Large intestine (tissue), 12 donors: ENCODE measurements around the gene MAGIX. TPM values are rescaled to one million over a fixed set of nuclear protein-coding genes. Genes with fewer than 3 reads are reported as not detected.
"Not testable (repeated sequence)": the region's sequence is repeated elsewhere in the genome, so short reads cannot be mapped to it uniquely, and the experiment has no call there.

ENCODE experiments used
- DNase-seq, 2 donors: peaks; one replicate each; pipeline versions ENCODE4 v3.0.0 to v3.0.0-alpha.2; 2013
- H3K27ac ChIP-seq: one replicate; pipeline ENCODE4 v1.5.1; 2013; ENCODE audit warnings: low read length
- H3K27me3 ChIP-seq: 2 replicates; pipeline ENCODE4 v1.6.1; 2013; ENCODE audit warnings: low read length; ENCODE audit not compliant: control insufficient read depth, insufficient read depth
- H3K36me3 ChIP-seq: 2 replicates; pipeline ENCODE4 v1.6.1; 2013; ENCODE audit warnings: low read length; ENCODE audit not compliant: control insufficient read depth, insufficient read depth
- H3K4me1 ChIP-seq: one replicate; pipeline ENCODE4 v1.6.1; 2013; ENCODE audit warnings: low read length; ENCODE audit not compliant: control insufficient read depth, insufficient read depth
- H3K4me3 ChIP-seq: one replicate; pipeline ENCODE4 v1.5.1; 2013; ENCODE audit warnings: low read length
- H3K9me3 ChIP-seq: one replicate; pipeline ENCODE4 v1.6.1; 2013; ENCODE audit warnings: mild to moderate bottlenecking, low read depth, low read length, moderate library complexity; ENCODE audit not compliant: control insufficient read depth
- WGBS: methylation state at CpG from one replicate; pipeline ENCODE4 v1.1.5; 2013; ENCODE audit warnings: low lambda C conversion rate; ENCODE audit not compliant: insufficient coverage; 5-methylcytosine and 5-hydroxymethylcytosine counted together
- long read RNA-seq, 11 donors: transcript quantifications; one replicate each; lab custom pipeline, GENCODE V29; 2026
- polyA plus RNA-seq: library from polyadenylated mRNA; unstranded; fragments of 120-200 nt; gene quantifications from one replicate; pipeline ENCODE4 v1.2.1, GENCODE V29; 2013

MAGIX gene
- polyA plus RNA-seq = 2.5 TPM
- long read RNA-seq, donor 1 = 0 reads
- long read RNA-seq, donor 2 = 0 reads
- long read RNA-seq, donor 3 = 0 reads
- long read RNA-seq, donor 4 = 0 reads
- long read RNA-seq, donor 5, partial matches to known transcripts = 0 of 1 reads
- long read RNA-seq, donor 5, other reads (novel, unspliced or antisense) = 0 of 1 reads
- long read RNA-seq, donor 6 = 0 reads
- long read RNA-seq, donor 7 = 0 reads
- long read RNA-seq, donor 8 = 0 reads
- long read RNA-seq, donor 9, partial matches to known transcripts = 0 of 1 reads
- long read RNA-seq, donor 9, other reads (novel, unspliced or antisense) = 0 of 1 reads
- long read RNA-seq, donor 10, partial matches to known transcripts = 0 of 1 reads
- long read RNA-seq, donor 10, other reads (novel, unspliced or antisense) = 0 of 1 reads
- long read RNA-seq, donor 11 = 0 reads

DNA sequence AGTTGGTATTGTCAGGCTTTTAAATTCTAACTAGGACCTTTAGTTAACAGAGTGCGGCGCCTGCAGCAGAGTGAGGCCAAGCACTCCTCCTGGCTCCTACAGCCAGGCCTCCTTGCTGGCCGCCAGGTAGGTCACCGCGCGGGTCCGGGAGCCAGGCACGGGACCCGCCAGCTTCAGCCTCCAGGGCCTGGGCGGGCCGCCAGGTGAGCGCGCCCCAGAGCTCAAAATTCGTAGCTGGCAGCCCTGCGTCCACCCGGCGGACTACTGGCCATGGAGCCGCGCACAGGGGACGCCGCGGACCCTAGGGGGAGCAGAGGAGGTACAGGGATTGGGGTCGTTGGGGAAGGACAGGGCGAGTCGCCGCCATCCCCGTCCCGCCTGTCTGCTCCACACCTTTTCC is at the start of gene MAGIX:
Gene MAGIX, plus strand, starts transcription at position 139 of the 400 bp plus-strand sequence. Its CDS starts 132 bp downstream, at position 271.
- DNase-seq = no peak
- WGBS = no CpG with 5 or more reads among the region's 28 CpGs
- Histone ChIP-seq H3K4me3 (peak within 1 kb of the TSS; percentile 49), H3K9me3 (no peaks in the 10 kb centered on the region), H3K36me3 (no peaks in the 10 kb centered on the region), H3K27ac (peak within 1 kb of the TSS; percentile 69), H3K27me3 (no peaks in the 10 kb centered on the region), H3K4me1 (peaks cover 18% of the 10 kb centered on the region)

DNA sequence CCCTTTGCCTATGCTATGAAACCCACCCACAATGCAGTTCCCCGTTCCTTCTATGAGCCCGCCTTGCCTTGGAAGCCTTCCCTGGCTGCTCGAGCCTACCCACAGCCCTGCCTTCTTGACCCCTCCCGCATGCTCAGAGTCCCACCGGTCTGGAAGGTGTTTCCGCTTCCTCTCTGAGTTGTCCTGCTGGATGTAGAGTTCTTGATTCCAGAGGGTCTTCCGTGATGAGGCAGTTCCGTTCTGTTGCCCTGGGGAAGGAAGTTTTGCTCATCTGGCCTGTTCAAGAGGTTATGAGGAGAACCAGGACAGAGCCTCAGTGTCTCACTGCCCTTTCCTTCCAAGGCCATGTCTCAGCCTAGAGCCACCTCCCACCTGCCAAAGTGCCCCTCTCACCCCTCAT is 46.5 kb upstream of the MAGIX start:
- no peaks in the 10 kb centered on the region for H3K4me1 ChIP-seq
- peaks cover 46% of the 10 kb centered on the region for H3K36me3 ChIP-seq
- no peak for DNase-seq
- H3K4me3 ChIP-seq = no peak overlapping the region
- H3K9me3 ChIP-seq = no peaks in the 10 kb centered on the region
- H3K27me3 ChIP-seq = no peaks in the 10 kb centered on the region
- no peak overlapping the region for H3K27ac ChIP-seq
- WGBS = no CpG with 5 or more reads among the region's 8 CpGs

DNA sequence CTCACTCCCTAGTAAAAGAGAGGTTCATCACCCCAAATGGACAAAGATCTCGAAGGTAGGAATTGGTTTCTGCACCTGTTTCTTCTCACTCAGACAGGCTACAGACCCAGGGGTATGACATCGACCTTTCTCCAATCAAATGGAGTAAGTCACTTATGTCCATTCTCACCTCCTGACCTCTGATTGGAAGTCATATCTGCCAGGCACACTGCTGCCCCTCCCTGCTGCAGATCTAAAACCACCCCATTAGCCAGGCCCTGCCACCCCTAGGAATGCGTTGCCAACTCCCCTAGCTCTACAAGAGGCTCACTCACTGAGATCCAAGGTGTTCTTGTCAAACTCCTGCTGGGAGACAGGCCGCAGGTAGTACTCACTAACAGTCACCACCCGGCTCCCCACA is 45.8 kb upstream of the MAGIX start:
- no peaks in the 10 kb centered on the region for H3K4me1 ChIP-seq
- no peaks in the 10 kb centered on the region for H3K9me3 ChIP-seq
- no peaks in the 10 kb centered on the region for H3K27me3 ChIP-seq
- DNase-seq = no peak
- peaks cover 46% of the 10 kb centered on the region for H3K36me3 ChIP-seq
- no peak overlapping the region for H3K27ac ChIP-seq
- no peak overlapping the region for H3K4me3 ChIP-seq
- no CpG with 5 or more reads among the region's 5 CpGs for WGBS

DNA sequence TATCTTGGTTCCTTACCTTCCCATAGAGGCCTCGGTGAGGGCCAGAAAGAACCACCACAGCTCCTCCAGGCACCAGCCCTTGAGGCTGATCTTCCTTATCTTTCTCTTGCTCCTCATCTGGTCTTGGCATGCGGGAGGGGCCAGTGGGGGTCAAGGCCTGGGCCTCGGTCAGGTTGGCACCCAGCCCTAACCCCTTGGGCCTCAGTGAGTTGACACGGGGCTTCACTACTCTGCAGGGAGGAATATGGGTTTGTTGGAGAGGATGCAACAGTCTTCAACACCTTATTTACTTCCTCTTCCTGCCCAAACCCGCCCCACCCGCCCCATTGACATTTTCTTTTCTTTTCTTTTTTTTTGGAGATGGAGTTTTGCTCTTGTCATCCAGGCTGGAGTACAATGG is 45.0 kb upstream of the MAGIX start:
- peaks cover 45% of the 10 kb centered on the region for H3K36me3 ChIP-seq
- no peaks in the 10 kb centered on the region for H3K27me3 ChIP-seq
- DNase-seq = no peak
- no CpG with 5 or more reads among the region's 6 CpGs for whole genome bisulfite sequencing
- no peak overlapping the region for H3K27ac ChIP-seq
- H3K4me3 ChIP-seq = no peak overlapping the region
- no peaks in the 10 kb centered on the region for H3K9me3 ChIP-seq
- no peaks in the 10 kb centered on the region for H3K4me1 ChIP-seq

DNA sequence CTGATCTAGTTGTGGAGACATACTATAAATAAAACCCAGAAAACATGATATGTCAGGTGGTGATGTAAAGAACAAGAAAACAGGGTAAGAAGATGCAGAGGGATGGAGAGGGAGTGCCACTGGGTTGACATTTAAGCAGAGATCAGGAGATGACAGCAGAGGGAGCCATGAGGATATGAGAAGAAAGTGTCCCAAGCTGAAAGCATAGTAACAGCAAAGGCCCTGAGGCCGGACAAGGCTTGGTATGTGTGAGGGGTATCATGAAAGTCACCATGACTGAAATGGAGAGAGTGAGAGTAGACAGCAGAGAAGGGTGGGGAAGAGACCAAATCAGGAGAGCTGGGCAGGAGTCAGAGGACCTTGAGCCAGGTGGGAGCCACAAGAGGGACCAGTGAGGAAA is 42.5 kb upstream of the MAGIX start:
- no peaks in the 10 kb centered on the region for H3K9me3 ChIP-seq
- H3K27ac ChIP-seq = no peak overlapping the region
- no peak overlapping the region for H3K4me3 ChIP-seq
- WGBS = 67% methylated on average over 1 of the region's 1 CpG
- H3K4me1 ChIP-seq = no peaks in the 10 kb centered on the region
- peaks cover 35% of the 10 kb centered on the region for H3K36me3 ChIP-seq
- no peak for DNase-seq
- no peaks in the 10 kb centered on the region for H3K27me3 ChIP-seq

DNA sequence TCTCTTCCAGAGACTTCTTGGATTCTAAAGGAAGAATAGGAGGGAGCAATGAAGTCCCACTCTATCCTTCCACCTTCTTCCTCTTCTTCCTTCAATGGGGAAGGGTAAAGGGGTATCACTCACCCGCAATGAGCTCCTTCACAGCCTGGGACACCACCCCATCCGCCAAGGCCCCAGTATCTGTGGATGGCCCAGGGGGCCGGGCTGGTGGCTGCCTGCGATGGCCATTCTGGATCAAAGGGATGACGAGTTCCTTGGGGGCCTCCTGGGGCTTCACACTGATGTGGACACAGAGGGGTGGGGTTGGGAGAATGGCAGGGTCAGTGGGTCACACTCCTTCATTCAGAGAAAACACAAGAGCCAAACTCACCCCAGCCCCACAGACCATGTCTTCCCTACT is 40.1 kb upstream of the MAGIX start:
- H3K9me3 ChIP-seq = no peaks in the 10 kb centered on the region
- peaks cover 17% of the 10 kb centered on the region for H3K36me3 ChIP-seq
- H3K27me3 ChIP-seq = no peaks in the 10 kb centered on the region
- peak overlapping the region; percentile 76 for H3K4me3 ChIP-seq
- no CpG with 5 or more reads among the region's 5 CpGs for WGBS
- H3K27ac ChIP-seq = no peak overlapping the region
- no peak for DNase-seq
- no peaks in the 10 kb centered on the region for H3K4me1 ChIP-seq

DNA sequence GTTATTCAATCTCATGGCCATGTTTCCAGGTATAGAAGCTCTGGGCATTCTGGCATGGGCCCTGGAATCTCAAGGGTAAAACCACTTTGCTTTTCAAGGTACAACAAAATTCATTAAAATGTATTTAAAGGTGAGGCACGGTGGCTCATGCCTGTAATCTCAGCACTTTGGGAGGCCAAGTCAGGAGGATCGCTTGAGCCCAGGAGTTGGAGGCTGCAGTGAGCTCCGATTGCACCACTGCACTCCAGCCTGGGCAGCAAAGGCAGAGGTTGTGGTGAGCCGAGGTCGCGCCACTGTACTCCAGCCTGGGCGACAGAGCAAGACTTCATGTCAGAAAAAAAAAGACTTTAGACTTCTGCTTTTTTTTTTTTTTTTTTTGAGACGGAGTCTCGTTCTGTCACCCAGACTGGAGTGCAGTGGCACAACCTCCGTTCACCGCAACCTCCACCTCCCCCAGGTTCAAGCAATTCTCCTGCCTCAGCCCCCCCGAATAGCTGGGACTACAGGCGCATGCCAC is 34.8 kb upstream of the MAGIX start:
- not testable (repeated sequence) for H3K27ac ChIP-seq, H3K36me3 ChIP-seq, H3K27me3 ChIP-seq, H3K4me1 ChIP-seq, DNase-seq, H3K4me3 ChIP-seq, H3K9me3 ChIP-seq
- no CpG with 5 or more reads among the region's 13 CpGs for WGBS

DNA sequence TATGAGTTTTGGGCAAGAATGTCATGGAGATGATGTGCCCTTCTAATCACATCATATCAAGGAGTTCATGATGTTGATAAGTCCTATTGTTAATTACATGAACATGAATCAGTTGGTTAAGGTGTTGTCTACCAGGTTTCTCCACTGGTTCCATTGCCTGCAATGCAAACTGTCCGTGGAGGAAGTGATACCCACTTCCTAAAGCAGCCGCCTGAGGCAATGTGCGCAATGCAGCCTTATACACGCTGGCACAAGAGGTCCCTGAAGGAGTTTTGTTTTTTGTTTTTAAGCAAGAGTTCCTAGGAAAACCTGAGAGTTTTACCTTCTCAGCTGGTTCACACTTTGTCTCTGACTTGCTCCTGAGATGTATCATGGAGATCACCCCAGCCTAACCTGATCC is 33.1 kb upstream of the MAGIX start:
- H3K4me1 ChIP-seq = no peaks in the 10 kb centered on the region
- H3K27ac ChIP-seq = no peak overlapping the region
- H3K36me3 ChIP-seq = no peaks in the 10 kb centered on the region
- H3K9me3 ChIP-seq = no peaks in the 10 kb centered on the region
- no peaks in the 10 kb centered on the region for H3K27me3 ChIP-seq
- no peak overlapping the region for H3K4me3 ChIP-seq
- DNase-seq = no peak
- WGBS = no CpG with 5 or more reads among the region's 4 CpGs

DNA sequence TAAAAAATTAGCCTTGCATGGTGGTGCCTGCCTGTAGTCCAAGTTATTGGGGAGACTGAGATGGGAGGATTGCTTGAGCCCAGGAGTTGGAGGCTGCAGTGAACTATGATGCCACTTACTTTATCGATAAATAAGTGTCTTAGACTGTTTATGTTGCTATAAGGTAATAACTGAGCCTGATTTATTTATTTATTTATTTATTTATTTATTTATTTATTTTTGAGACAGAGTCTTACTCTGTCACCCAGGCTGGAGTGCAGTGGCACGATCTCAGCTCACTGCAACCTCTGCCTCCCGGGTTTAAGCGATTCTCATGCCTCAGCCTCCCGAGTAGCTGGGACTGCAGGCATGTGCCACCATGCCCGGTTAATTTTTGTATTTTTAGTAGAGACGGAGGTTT is 30.3 kb upstream of the MAGIX start:
- not testable (repeated sequence) for H3K4me1 ChIP-seq, DNase-seq, H3K9me3 ChIP-seq, H3K27me3 ChIP-seq, H3K27ac ChIP-seq, H3K4me3 ChIP-seq, H3K36me3 ChIP-seq
- whole genome bisulfite sequencing = no CpG with 5 or more reads among the region's 7 CpGs

DNA sequence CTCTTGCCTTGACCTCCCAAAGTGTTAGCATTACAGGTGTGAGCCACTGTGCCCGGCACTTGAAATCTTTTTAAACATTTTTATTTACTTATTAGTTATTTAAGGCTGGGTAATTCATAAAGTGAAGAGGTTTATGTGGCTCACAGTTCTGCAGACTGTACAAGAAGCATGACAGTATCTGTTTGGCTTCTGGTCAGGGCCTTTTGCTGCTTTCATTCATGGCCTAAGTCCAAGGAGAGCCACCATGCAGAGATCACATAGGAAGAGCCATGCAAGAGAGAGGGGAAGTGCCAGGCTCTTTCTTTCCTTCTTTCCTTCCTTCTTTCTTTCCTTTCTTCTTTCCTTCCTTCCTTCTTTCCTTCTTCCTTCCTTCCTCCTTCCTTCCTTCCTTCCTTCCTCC is 28.8 kb upstream of the MAGIX start:
- Histone ChIP-seq H3K4me3 (no peak overlapping the region), H3K4me1 (no peaks in the 10 kb centered on the region), H3K27me3 (no peaks in the 10 kb centered on the region), H3K9me3 (no peaks in the 10 kb centered on the region), H3K36me3 (no peaks in the 10 kb centered on the region), H3K27ac (no peak overlapping the region)
- WGBS = no CpG with 5 or more reads among the region's 1 CpG
- DNase-seq = no peak

DNA sequence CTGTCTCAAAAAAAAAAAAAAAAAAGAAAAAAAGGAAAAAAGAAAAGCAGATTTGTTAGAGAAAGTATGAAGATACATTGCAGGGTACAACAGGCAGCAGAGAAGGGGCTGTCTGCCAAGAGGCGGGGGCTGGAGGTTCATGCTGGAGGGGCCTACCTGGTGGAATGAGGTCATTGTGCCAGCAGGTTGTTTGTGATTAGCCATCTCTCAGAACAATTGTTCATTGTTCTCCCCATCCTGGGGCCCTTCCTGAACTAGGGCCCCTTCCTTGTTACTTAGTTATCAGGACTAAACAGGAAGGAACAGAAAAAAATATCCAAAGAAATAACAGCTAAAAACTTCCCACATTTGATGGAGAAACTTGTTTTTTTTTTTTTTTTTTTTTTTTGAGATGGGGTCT is 25.1 kb upstream of the MAGIX start:
- Histone ChIP-seq H3K27me3 (no peaks in the 10 kb centered on the region), H3K36me3 (no peaks in the 10 kb centered on the region), H3K27ac (no peak overlapping the region), H3K9me3 (no peaks in the 10 kb centered on the region), H3K4me1 (no peaks in the 10 kb centered on the region), H3K4me3 (no peak overlapping the region)
- DNase-seq = peak in 1 of 2 donors; percentile 2
- WGBS = no CpG with 5 or more reads among the region's 1 CpG
